Transverse colon (tissue), 4 donors: ENCODE results near the gene GFRA1. TPM values are rescaled to one million over a fixed set of nuclear protein-coding genes. Genes with fewer than 3 reads are reported as not detected.
"Not testable (repeated sequence)": the region's sequence is repeated elsewhere in the genome, so short reads cannot be mapped to it uniquely, and the experiment has no call there.

Source experiments
- DNase-seq: peaks from one replicate; pipeline ENCODE4 v3.0.0-alpha.2; 2019
- H3K27ac ChIP-seq, 4 donors: fragments of 200-600 bp; sonication (generic); 2 replicates each; pipeline ENCODE4 v1.5.1; 2016 to 2018; ENCODE audit warnings: inconsistent platforms in 4 of 4
- H3K27me3 ChIP-seq: fragments of 200-600 bp; sonication (generic); 2 replicates; pipeline ENCODE4 v1.5.1; 2017; ENCODE audit warnings: inconsistent platforms
- H3K36me3 ChIP-seq, 4 donors: fragments of 200-600 bp; sonication (generic); 2 replicates each; pipeline ENCODE4 v1.5.1; 2017 to 2019; ENCODE audit warnings: inconsistent platforms in 4 of 4
- H3K4me1 ChIP-seq, 4 donors: fragments of 200-600 bp; sonication (generic); 2 replicates each; pipeline ENCODE4 v1.5.1; 2017 to 2020; ENCODE audit warnings: inconsistent platforms in 4 of 4
- H3K4me3 ChIP-seq, 4 donors: fragments of 200-600 bp; sonication (generic); 1 replicate in 1 of 4; 2 replicates in 3 of 4; pipeline versions ENCODE4 v1.5.1 to v1.6.1; 2017 to 2019; ENCODE audit warnings: inconsistent platforms in 4 of 4
- H3K9me3 ChIP-seq, 2 donors: fragments of 200-600 bp; sonication (generic); 2 replicates each; pipeline ENCODE4 v1.5.1; 2017 to 2019; ENCODE audit warnings: inconsistent platforms in 2 of 2
- CTCF ChIP-seq, 5 experiments: fragments of 200-600 bp in 3 of 5; fragments of 450-650 bp in 2 of 5; sonication (generic) in 3 of 5; IDR thresholded peaks; 1 replicate in 2 of 5; 2 replicates in 3 of 5; pipeline ENCODE4 v1.5.1; 2016 to 2017; ENCODE audit warnings: antibody characterized with exemption in 5 of 5, inconsistent platforms in 3 of 5, mild to moderate bottlenecking in 2 of 5, moderate library complexity in 1 of 5
- EP300 ChIP-seq: sonication (generic); formaldehyde crosslinking; IDR thresholded peaks from one replicate; pipeline ENCODE4 v1.6.1; 2017; ENCODE audit warnings: antibody characterized with exemption, low read depth
- POLR2A ChIP-seq: fragments of 450-650 bp; IDR thresholded peaks from one replicate; pipeline ENCODE4 v1.6.1; 2016; ENCODE audit warnings: antibody characterized with exemption, mild to moderate bottlenecking, moderate library complexity
- POLR2AphosphoS5 ChIP-seq, 3 donors: sonication (generic); formaldehyde crosslinking; IDR thresholded peaks; one replicate each; pipeline ENCODE4 v1.6.1; 2016; ENCODE audit warnings: antibody characterized with exemption in 3 of 3
- WGBS, 2 donors: methylation state at CpG; one replicate each; pipeline ENCODE4 v1.1.5; 2018; ENCODE audit warnings: low coverage in 1 of 2; 5-methylcytosine and 5-hydroxymethylcytosine counted together
- in situ Hi-C, 4 donors: fragments of 200-750 bp; cut with MboI; loops; one replicate each; pipeline versions ENCODE4 v1.15.0 to v1.15.1; 2017; ENCODE audit warnings: low sequenced_read_pairs in 3 of 4, low pct_ligation_motif_present in 1 of 4, low pct_unique_long_range_greater_than_20kb in 1 of 4
- intact Hi-C: fragments of 100-400 bp; cut with DNase I; formaldehyde crosslinking; loops from one replicate; pipeline ENCODE4 v1.15.1; 2023; ENCODE audit warnings: low total_unique reads
- total RNA-seq, 4 donors: library from RNA; depleted of rRNA; stranded (reverse); fragments of >200 nt; gene quantifications; one replicate each; pipeline ENCODE4 v1.1.0, GENCODE V29; 2016

GFRA1 gene
- total RNA-seq, 4 donors from 2014 or later, result 12.0 to 32.8 (median 17.3) TPM

GRCh38 chr10:116169782-116170445, 103.1 kb downstream of the GFRA1 start:
- Histone ChIP-seq H3K4me3 (no peak overlapping the region), H3K27ac (no peak overlapping the region), H3K36me3 (no peaks in the 10 kb centered on the region), H3K4me1 (no peaks in the 10 kb centered on the region), H3K9me3 (no peaks in the 10 kb centered on the region), H3K27me3 (no peaks in the 10 kb centered on the region)
- no peak for TF ChIP-seq POLR2AphosphoS5 (IDR thresholded peaks at IDR 0.05)
- no peak for TF ChIP-seq CTCF (IDR thresholded peaks at IDR 0.05)
- no peak for TF ChIP-seq EP300
- TF ChIP-seq POLR2A, result no peak
- in situ Hi-C loops, result no loop called here
- 81% methylated on average over 3 of the region's 3 CpGs; no CpG with 5 or more reads in 1 of the 2 donors for WGBS, 2 donors
- intact Hi-C loops, result no loop called here
- no peak for DNase-seq

- H3K27ac ChIP-seq, result no peak overlapping the region
- intact Hi-C loops (no loop called here), in situ Hi-C loops (no loop called here)
- no peaks in the 10 kb centered on the region for H3K36me3 ChIP-seq
- 18 to 40% methylated on average over 1 of the region's 1 CpG for WGBS, 2 donors
- no peak overlapping the region for H3K4me3 ChIP-seq
- no peaks in the 10 kb centered on the region for H3K27me3 ChIP-seq
- H3K9me3 ChIP-seq, result no peaks in the 10 kb centered on the region
- TF ChIP-seq POLR2AphosphoS5 (IDR thresholded peaks at IDR 0.05) (no peak), CTCF (IDR thresholded peaks at IDR 0.05) (no peak), POLR2A (no peak), EP300 (no peak)
- no peaks in the 10 kb centered on the region for H3K4me1 ChIP-seq
- no peak for DNase-seq
Observed at GRCh38 chr10:116168745-116169144, 104.3 kb downstream of the GFRA1 start.

DNA sequence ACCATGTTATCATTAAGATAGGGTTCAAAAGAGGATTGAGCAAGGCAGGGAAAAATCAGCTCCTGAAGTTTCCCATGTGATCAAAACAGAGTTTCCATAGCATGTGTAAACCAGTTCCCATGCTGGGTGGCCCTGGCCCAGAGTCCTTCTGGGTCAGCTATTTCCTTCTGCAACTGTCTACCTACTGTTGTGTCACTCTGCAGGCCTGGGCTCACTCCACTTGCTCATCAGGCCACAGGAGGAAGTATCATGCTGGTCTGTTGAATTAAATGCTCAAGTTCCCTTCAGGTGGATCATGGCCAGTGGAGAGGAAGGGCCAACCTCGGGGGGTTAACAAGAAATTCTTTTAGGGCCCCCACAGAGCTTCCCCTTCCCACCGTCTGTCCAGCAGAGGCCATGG, 104.7 kb downstream of the GFRA1 start:
- in situ Hi-C loops (no loop called here), intact Hi-C loops (no loop called here)
- Histone ChIP-seq H3K4me1 (no peaks in the 10 kb centered on the region), H3K4me3 (no peak overlapping the region), H3K36me3 (no peaks in the 10 kb centered on the region), H3K9me3 (no peaks in the 10 kb centered on the region), H3K27me3 (no peaks in the 10 kb centered on the region), H3K27ac (no peak overlapping the region)
- no peak for DNase-seq
- WGBS, 2 donors, result 48% methylated on average over 2 of the region's 2 CpGs; no CpG with 5 or more reads in 1 of the 2 donors
- TF ChIP-seq CTCF (IDR thresholded peaks at IDR 0.05), result no peak
- TF ChIP-seq POLR2AphosphoS5 (IDR thresholded peaks at IDR 0.05), result no peak
- TF ChIP-seq POLR2A, result no peak
- TF ChIP-seq EP300, result no peak

- H3K27me3 ChIP-seq, H3K36me3 ChIP-seq, H3K4me1 ChIP-seq, intact Hi-C loops, in situ Hi-C loops, H3K4me3 ChIP-seq, H3K9me3 ChIP-seq, H3K27ac ChIP-seq, DNase-seq: not testable (repeated sequence)
Observed at GRCh38 chr10:116165941-116166340, 107.1 kb downstream of the GFRA1 start.

DNA sequence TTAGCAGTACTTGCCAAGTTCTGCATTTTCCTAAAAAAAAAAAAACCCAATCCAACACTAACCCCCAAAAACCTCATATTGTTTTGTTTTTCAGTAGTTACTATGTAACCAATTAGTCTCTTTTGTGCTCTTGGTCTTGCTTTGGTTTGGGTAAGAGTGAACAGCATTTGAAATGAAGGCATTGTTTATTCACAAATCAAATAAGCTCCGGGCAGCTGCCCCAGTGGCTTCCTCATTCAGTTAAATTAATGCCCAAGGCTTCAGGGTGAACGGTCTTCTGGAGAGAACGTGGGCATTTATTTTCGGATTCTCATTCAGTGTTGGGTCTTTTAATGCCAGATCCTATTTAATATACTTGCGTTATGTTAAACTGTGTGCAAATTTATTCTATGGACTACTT, 108.7 kb downstream of the GFRA1 start:
- TF ChIP-seq POLR2AphosphoS5 (IDR thresholded peaks at IDR 0.05) (no peak), EP300 (no peak), POLR2A (no peak), CTCF (IDR thresholded peaks at IDR 0.05) (no peak)
- in situ Hi-C loops, result no loop called here

More for the DNA sequence above, 108.7 kb downstream of the GFRA1 start:
- Histone ChIP-seq H3K27me3 (no peaks in the 10 kb centered on the region), H3K27ac (no peak overlapping the region), H3K36me3 (no peaks in the 10 kb centered on the region), H3K9me3 (no peaks in the 10 kb centered on the region), H3K4me1 (no peaks in the 10 kb centered on the region), H3K4me3 (no peak overlapping the region)
- DNase-seq, result no peak
- WGBS, 2 donors, result 64 to 66% methylated on average over 5 of the region's 5 CpGs
- intact Hi-C loops, result no loop called here
